ENCODE results near the gene OR10A3.

DNA sequence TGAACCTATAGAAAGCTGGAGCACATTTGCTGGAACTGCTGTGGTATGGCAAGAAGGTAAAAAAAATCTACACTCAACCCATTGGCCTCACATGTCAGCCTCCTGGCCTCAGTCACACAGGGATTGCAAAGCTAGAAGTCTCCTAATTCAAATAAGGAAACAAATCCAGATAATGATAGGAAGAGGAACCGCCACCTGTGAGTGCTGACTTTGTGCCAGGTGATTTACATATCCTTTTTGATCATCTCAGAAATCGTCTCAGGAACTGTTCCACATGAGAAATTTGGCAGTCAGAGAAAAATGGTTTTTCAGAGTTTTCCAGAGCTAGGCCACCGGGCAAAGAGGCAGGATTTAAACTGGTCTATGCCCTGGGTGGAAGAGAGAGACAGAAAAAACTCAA, 22.8 kb upstream of the OR10A3 start:
- TF ChIP-seq EZH2phosphoT487 (IDR thresholded peaks at IDR 0.05; ENCODE audit: insufficient read depth, low read depth) (no peak), EZH2 (IDR thresholded peaks at IDR 0.05; ENCODE audit: insufficient read depth, poor library complexity, severe bottlenecking) (no peak)

All from GM23248 (cell line).